HG02759 (cell line): ENCODE data around the gene MYRIP.
"Not testable (repeated sequence)": the region's sequence is repeated elsewhere in the genome, so short reads cannot be mapped to it uniquely, and the experiment has no call there.

Experiments used
- ATAC-seq: cut with Tn5 transposase; IDR thresholded peaks from one replicate; pipeline ENCODE4 v1.9.1; 2021; ENCODE audit warnings: mild to moderate bottlenecking, moderate library complexity; ENCODE audit not compliant: unreplicated experiment

Gene MYRIP

DNA sequence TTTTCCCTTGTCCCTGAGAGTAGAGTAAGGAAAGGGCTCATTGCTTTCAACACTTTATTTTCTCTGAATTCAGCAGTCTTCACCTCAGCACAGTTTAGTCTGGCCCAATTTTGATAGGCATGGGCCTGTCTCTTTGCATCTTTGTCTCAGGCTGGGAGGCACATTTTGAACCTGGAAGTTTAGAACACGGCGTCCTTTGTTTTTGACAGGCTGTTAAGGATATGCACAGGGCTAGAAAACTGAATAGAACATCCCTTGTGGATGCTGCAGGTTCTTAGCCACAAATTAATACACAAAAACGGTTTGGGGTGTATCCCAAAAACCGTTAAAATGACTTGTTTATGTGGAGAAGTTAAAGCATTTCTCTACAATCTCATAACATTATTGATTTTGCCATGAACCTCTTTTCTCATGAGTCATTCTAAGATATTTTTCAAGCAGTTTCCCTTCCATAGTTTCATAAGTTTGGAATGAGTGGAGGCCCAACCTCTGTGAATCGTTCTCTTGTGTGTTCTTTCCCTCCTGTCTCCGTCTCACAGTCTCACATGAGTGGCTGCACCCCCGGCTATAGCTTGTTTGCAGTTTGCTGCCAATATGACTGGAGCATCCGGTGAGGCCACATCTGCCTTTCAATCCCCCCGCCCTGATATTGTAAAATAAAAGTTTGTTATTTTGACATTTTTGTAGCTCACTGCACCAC is 307.2 kb downstream of the MYRIP start:
- ATAC-seq = no peak

DNA sequence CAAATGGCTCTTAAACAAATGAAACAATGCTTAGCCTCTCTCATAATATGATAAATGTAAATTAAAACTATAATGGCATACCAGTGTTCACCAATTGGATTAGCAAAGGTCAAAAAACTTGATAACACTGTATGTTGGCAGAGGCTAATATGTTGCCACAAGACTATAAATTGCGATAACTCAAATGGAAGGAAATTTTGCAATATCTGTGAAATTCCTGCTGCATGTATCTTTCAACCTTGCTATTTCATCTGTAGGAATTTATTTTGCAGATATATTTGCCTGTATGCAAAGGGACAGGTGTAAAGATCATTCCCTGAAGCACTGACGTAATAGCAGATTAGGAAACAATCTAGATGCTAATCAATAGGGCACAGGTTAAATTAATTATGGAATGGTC is 308.7 kb downstream of the MYRIP start:
- ATAC-seq = no peak

DNA sequence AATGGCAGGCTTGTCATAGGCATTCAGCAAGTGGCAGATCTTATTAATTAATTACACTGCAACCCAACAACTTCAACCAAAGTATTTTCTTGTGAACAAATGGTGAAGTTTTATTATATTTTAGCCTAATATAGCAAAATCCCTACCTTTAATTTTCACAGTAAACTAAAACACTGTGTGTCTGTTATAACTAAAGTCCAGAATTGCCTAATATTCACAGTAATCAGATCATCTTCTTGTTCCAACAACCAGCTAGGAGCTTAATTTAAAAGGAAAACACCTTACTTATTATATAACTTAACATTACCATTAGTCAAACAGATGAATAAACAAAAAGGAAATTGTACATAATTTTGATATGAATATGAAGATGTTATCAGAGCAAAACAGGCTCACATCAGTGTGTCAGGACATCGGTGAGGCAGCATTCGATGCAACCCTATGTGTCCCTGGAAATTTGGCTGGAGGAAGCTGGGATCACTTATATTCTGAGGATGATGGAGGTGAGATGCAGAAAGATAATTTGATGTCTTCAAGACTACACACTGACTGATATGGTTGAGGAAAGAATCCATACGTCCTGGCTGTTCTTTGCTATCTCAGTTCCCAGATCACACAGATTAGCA is 310.8 kb downstream of the MYRIP start:
- ATAC-seq = no peak

DNA sequence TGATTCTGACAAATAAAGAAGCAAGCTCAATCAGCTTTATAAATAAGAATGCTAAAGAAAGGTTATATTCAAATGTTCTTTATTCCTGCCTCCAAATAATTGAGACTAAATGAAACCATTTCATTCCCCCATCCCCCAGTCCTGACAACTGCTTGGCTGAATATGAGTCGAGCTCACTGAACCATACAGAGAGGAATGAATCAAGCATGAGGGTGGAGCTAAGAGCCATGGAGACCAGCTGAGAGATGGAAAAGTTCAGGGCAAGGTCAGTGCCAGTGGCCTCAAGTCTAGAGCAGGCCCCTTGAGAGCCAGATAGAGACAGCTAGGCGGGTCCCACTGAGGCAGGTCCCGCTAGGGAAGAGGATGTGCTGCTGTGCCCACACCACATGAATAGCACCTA is 311.4 kb downstream of the MYRIP start:
- no peak for ATAC-seq

DNA sequence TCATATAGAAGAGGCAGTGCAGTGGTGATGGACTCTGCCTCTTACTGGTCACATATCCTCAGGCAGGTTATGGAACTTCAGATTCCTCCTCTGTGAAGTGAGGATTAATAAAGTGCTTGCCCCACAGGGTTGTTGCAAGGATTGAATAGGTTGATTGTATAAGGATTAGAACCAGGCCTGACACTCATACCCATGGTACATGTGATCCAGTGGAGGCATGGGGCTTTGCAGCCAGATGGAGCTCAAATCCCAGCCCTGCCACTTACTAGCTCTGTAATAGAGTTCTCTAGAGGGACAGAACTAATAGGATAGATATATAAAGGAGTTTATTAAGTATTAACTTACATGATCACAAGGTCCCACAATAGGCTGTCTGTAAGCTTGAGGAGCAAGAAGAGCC is 315.5 kb downstream of the MYRIP start:
- no peak for ATAC-seq

DNA sequence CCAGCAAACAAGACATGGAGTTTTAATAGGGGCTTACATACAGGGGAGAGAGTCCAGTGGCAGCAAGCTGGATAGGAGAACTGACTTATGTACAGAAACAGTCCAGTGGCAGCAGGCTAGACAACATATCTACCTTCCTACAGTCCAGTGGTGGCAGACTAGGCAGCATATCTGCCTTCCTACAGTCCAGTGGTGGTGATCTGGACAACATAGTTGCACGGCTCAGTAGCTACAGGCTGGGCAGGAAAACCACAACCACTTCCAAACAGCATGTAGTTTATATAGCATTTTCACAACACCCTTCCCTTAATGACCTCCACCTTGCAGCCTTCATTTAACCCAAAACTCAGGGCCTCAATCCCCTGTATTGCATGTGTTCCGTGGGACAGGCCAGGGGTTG is 318.8 kb downstream of the MYRIP start:
- no peak for ATAC-seq

DNA sequence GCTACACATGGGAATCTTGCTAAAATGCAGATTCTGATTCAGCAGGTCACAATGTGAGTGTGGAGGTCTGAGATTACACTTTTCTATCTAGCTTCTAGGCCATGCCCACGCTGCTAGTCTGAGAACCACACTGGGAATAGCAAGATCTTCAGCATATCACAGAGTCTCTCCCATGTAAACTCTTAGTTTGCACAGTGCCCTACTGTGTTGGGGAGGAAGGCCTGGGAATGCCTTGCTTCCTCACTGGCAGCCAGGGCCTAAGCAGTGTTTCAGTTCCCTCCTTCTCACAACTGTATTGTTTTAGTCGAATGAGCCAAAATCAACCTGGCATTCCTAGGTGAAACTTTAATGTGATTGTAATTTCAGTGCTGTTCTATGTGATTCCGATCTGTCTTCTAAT is 320.1 kb downstream of the MYRIP start:
- ATAC-seq = no peak

DNA sequence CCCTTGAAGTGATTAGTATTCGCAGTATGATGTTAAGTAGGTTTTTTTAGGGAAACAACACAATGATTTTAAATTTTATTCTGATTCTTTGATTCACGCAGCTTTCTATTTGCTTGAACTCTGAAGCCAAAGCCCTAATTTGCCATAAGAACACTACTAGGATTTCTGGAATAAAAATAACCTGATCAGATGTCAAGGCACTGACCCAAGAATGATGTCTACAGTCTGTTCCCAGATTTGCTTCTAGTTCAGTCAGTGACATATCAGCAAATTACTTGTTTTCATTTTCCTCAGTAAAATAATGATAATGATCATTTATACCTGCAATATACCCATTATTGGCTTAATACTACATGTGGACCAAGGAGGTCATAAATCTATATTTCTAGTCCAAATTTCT is 320.6 kb downstream of the MYRIP start:
- no peak for ATAC-seq

DNA sequence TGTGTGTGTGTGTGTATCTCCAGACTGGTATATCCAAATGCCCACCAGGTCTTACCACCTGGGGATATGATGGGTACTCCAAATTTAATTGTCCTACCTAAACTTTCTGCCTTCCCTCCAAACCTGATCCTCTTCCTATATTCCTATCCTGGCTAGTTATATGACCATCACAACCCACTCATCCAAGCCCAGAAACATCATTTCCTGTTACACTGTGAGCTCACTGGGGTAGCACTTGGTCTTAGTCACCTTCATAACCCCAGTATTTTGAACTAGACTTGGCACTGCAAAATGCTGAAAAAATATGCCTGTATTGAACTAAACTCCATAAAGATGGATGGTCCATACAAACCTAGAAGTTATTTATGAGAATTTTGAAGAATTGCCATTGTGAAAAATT is 321.3 kb downstream of the MYRIP start:
- no peak for ATAC-seq

DNA sequence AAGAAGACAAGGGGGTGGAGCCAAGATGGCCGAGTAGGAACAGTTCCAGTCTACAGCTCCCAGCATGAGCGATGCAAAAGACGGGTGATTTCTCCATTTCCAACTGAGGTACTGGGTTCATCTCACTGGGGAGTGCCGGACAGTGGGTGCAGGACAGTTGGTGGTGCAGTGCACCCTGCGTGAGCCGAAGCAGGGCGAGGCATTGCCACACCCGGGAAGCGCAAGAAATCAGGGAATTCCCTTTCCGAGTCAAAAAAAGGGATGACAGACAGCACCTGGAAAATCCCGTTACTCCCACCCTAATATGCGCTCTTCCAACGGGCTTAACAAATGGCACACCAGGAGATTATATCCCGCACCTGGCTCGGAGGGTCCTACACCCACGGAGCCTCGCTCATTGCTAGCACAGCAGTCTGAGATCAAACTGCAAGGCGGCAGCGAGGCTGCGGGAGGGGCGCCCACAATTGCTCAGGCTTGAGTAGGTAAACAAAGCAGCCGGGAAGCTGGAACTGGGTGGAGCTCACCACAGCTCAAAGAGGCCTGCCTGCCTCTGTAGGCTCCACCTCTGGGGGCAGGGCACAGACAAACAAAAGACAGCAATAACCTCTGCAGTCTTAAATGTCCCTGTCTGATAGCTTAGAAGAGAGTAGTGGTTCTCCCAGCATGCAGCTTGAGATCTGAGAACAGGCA is 324.6 kb downstream of the MYRIP start:
- ATAC-seq = not testable (repeated sequence)

DNA sequence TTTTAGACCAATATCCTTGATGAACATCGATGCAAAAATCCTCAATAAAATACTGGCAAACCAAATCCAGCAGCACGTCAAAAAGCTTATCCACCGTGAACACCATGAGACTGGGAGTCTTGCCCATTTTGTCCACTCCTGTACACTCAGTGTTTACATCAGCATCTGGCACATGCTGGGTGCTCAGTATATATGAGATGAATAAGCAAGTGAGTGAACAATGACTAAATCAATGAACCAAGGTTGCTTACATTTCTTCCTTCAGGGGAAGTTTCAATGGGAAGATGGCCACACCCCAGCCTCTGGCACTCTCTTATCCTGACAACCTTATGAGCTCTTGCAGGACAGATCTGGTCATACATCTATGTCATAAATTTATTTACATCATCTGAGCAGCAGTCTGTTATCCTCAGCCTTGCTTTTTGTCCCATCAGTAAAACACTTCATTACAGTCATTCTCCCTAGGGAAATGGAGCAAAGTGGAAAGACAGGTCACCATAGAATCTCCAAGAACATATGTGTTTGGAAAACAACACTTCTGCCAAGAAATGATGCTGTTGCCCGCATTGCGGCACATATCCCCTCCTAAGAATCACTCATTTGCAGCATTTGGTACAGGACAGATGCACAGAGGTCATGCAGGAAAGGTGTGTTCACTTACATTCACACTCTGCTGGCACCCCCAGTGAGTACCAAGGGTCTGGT is 328.3 kb downstream of the MYRIP start:
- ATAC-seq = no peak

DNA sequence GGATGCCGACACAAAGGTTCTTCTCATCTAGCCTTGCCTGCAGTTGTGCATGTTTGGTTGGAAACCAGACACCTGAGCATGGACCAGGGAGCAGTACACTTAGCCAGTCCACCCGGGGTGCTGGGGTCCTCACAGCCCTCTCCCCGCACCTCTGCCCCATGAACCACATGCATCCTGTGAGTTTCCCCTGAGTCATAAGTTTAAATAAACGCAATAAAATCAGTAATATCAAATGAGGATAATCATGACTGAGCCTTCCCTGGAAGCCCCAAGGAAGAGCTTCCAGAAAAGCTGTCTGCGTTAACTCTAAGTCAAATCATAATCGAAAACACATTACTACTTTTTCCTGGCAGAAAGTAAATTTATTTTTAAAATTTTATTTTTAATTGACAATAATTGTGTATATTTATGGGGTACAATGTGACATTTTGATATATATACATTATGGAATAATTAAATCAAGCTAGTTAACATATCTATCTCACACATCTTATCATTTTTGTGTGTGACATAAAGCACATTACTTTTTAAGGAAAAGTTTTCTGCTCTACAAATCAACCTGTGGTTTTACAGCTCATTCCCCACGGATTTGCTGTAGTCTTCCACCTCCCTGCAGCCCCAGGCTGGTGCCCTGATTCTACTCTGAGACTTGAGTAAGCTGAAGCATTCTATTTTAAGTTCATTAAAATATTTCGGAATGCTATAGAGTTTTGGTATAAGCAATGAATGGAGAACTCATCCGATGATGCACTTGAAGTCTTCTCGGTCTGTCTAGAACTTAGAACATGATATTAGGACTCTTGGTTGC is 334.1 kb downstream of the MYRIP start:
- no peak for ATAC-seq

DNA sequence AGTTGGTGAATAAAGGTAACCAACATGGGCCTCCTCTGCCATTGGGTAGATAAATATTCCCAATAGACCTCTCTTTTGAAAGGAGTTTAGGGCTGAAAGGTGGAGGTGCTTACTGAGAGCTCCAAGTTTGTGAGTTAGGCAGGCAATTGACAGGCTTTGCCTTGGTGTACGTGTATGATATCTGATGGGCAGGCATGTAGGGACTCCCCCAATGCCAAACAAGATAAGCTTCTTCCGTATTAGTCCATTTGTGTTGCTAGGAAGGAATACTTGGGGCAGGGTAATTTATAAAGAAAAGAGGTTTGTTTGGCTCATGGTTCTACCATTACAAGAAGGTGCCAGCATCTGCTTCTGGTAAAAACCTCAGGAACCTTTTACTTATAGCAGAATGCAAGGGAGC is 339.4 kb downstream of the MYRIP start:
- no peak for ATAC-seq

DNA sequence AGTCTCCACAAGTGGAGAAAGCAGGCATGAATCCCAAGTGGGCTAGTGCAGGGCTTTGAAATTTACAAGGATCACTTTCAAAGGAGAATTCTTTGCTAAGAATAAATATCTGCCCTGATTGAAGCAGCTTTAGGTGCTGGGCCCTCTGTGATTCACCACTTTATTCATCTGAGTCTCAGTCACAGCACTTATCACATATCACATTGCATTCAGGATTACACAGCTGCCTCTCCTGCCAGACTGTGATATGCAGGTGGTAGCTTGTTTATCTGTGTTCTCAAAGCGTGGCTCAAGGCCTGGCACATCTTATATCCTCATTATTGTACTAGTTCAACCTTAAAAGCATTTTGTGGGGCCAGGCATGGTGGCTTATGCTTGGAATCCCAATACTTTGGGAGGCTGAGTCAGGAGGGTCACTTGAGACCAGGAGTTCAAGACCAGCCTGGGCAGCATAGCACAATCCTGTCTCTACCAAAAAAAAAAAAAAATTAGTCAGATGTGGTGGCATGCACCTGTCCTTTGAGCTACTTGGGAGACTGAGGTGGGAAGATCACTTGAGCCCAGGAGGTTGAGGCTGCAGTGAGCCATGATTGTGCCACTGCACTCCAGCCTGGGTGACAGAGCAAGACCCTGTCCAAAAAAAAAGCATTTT is 343.2 kb downstream of the MYRIP start:
- ATAC-seq = no peak

DNA sequence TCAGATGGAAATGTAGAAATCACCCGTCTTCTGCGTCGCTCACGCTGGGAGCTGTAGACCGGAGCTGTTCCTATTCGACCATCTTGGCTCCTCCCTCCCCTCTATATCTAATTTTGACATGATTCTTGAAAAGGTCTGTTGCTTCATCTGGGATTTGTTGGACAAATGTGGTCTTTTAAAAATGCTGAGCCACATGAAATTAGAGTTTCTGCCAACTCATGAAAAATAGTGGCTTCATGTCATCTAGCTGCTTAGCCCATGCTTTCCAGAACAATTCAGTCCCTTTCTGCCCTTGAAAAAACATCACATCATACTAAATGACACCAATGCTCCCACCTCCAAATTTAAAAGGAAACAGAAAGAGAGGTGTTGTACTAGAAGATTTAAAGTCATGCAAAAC is 351.5 kb downstream of the MYRIP start:
- ATAC-seq = no peak

DNA sequence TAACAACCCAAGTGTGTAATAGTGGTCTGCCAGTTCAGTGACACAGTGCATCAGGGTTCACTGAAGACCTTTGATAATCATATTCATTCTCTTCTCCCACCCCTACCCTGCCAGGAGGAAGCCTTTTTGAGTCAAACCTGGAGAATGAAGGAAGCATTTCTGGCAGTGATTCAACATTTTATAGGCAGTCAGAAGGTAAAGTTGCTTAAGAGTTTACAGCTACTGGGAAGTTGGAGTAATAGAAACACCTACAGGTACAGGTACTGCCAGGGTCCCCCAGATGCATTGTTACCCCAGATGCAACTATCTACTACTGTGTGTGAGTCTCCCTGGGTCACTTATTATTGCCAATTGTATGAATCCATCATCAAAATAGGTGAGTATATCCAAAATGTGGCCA is 353.2 kb downstream of the MYRIP start:
- ATAC-seq = no peak

DNA sequence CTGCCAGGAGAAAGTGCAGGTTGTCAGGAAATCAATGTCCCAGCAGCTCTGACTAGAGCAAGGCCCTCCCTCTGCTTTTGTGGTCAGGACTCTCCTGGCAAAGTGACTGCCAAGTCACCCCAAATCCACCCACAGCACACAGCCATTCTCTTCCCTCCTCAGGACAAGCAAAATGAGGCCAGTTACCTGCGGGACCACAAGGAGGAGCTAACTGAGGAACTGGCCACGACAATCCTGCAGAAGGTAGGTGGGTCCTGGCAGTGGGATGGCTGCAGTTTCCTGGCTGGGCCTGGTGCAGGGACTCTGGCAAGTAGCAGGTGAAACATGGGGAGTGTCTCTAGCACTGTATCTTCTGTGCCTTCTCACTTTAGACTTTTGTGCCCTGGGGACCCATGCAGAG is 357.6 kb downstream of the MYRIP start:
- ATAC-seq = no peak

DNA sequence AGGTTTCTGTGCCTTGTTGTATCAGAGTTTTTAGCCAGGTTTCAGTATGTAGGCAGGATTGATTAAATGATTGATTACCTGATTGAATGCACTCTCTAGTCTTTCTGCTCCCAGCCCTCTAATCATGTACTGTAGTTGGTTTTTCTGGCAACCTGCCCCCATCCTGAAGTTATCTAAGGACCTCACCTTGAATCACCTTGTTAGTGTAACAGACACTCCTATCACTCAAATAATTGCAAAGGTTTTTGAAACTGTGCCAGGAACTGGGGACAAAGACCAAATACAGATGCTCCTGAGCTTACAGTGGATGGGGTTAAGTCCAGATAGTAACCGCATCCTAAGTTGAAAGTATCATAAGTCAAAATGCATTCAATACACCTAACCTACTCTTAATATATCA is 358.5 kb downstream of the MYRIP start:
- no peak for ATAC-seq

DNA sequence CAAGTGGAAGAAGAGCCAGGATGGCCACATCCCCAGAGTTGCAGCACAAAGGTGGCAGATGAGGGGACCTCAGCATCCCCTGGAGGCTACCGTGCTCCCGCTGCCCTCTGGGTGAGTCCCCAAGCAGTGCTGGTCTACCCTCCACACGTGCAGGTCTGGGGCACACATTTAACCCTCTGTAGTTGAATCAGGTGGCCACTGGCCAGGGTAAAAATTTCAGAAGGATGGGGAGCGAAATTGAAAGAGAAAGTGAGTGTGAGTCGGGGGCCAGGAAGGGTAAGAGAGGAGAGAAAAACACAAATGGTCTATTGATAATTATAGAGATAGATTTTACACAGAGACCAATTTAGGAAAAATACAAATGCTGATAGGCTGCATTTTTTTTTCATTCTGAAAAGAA is 360.6 kb downstream of the MYRIP start:
- peak; percentile 47 for ATAC-seq

DNA sequence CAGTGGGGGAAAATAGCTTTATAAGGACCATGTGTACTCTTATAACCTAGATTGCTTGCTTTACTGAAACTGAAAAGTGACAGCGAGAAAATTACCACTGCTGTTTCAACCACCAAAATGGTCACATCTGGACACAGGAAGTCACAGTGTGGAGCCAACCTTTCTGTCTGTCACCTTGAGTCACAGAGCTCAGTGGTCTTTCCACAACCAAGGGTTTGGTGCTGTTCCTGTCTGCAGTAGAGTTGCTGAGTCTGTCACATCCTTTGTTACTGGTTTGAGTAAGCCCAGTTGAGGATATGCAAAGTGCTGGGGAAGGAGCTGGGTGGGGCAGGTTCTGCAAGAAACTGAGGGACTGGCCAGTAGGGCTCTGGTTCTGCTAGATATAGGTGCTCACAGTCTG is 361.0 kb downstream of the MYRIP start:
- peak; percentile 95 for ATAC-seq
